HG03521 (cell line): Measurements from ENCODE around the gene CCDC169.
"Not testable (repeated sequence)": the region's sequence is repeated elsewhere in the genome, so short reads cannot be mapped to it uniquely, and the experiment has no call there.

Experiments
- ATAC-seq: cut with Tn5 transposase; IDR thresholded peaks from one replicate; pipeline ENCODE4 v1.9.1; 2021; ENCODE audit warnings: mild to moderate bottlenecking, moderate library complexity; ENCODE audit not compliant: unreplicated experiment

CCDC169 gene

DNA sequence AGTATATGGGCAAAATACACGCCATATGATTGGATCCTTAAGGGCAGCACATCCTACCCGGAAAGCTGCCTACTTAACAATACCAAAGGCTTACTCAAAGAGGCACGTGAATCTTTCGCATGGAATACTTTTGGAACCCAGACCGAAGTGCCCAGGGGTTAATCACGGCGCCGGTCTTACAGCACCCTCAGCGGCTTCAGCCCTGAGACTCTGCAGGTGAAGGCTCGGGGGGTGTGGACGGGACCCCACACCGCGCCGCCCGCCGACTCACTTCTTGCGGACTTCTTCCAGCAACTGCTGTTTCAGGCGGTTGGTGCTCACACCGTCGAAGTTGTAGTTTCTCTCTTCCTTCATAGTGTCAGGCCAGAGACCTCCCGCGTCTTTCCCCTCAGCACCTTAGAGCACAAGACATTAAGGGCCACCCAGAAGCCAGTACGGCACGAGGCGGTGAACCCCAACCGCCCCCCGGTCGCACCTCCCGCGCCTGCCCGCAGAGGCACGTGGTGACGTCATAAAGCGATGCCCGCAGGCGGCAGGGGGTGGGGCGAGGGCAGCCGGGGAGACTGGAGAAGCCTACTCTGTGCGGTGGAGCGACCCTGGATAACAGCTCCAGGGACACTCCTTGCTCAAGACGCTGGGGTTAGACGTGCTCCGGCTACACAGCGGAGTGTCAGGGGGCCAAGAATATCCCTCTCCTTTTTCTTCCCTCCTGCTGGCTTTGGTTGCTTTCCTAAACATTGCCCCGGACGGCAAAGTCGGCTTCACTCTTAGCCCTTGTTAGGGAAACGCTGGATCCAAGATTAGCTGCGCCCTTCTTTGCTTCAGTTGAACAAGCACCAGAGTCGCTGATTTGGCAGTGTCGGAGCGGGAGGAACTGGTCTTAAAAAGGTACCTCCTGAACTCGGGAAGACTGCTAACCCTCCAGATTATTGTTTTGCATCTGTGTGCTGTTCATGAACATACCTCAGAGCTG, at the start of gene CCDC169:
Gene CCDC169 (minus strand): TSS at position 449 of the 973 bp plus-strand sequence. CDS start 95 bp downstream, at position 354.
- ATAC-seq = peak; percentile 45

DNA sequence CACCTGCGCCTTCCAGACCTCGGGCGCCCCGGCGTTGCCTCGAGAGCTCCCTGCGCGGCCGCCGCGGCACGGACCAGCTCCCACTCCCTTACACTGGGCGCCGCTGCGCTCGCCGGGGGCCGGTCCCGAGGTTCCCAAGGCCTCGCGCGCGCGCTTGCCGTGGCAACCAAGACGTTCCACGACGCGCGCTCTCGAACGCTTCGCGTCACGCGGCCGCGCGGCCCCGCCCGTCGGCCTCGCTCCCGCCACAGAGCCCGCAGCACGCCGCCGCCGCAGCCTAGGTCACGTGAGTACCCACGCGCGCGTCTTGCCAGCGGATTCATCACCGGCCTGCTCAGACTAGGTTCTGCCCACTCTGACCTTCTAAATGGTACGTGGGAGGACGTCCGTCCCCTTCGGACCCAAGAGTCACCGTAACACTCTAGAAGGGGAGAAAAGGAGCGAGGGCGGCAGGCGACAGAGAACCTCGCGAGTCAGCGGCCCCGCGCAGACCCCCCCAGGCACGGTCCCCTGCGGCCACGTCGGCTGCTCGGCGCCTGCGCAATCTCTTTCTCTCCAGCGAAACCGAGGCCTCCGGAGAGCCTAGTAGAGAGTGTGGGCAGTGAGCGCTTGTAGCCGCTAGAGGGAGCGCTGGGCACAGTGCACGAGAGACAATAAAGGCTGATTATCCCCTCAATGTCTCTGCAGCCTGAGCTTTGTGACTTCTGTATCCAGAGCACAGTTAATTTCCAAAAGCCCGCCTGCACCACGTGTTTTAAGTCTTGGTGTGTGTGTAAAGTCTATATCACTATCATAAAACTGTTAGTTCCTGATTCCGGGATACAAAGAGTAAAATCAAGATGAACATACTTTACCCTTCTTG, 48.8 kb upstream of the CCDC169 start, which contains the start of gene SPART:
Gene SPART (minus strand): TSS at position 173 of the 862 bp plus-strand sequence. CDS start 10,564 bp downstream, outside the sequence.
- peak; percentile 91 for ATAC-seq

GRCh38 chr13:36345438-36346221, 48.0 kb upstream of the CCDC169 start:
- peak; percentile 6 for ATAC-seq

DNA sequence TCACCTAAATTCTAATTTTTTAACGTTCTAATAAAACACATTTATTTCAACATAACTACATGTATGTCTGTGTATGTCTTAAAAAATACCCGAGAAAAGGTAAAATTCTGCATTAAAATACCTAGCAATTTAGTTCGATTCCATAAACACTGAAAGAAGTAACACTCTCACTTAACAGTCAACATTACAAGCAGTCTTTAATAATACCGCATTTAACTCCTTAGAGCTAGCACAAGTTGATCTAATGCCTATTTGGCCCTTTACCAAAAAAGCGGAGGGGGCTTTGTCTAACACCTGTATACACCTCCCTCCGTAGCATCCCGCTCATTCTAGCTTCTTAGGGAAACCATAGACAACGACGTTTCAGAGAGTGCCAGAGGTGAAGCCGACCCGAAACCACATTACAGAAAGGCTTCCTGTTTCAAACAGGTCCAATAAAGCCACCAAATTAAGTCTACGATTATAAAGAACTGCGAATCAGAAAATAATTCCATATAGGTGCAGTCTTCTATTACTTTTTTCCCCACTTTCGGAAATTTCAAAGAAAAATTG, 47.3 kb upstream of the CCDC169 start:
- ATAC-seq = no peak

GRCh38 chr13:36344173-36344572, 46.6 kb upstream of the CCDC169 start:
- ATAC-seq = no peak

- no peak for ATAC-seq
Measured at GRCh38 chr13:36343766-36344165, 46.2 kb upstream of the CCDC169 start.

DNA sequence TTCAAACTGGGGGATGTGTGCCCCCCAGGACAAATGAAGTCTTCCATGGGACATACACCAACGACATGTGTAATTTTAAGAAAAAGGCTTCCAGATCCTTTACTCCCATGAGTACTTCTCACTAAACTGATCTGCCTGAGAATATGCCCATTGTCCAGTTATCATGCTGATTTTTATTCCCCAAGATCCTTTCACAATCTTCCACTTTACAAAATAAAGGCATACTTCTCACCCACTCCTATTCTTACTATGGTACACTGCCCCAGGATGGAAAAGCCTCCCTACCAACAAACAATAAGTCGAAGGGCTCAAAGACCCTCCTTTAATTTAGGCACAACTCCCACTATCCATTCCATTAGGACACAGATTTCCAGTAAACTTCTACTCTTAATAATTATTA, 45.1 kb upstream of the CCDC169 start:
- no peak for ATAC-seq

DNA sequence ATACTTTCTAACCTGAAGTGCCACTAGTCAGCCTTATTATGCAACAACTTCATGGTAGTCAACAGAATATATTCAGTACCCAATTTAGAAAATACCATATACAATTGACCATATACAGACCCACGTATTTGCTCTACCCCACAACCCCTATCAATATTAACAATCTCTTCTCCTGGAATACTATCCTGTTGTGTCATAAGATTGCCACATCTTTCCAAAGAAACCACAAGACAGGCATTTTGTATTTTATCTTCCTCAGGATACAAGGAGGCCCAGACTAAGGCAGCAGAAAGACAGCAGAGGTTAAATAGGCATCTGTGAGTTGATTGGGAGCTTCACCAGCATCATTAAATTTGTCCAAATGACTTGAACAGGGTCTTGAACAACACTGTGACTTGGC, 44.1 kb upstream of the CCDC169 start:
- ATAC-seq = no peak

- ATAC-seq = no peak
Measured at GRCh38 chr13:36339600-36340155, 42.1 kb upstream of the CCDC169 start.

- no peak for ATAC-seq
Measured at GRCh38 chr13:36337938-36338641, 40.5 kb upstream of the CCDC169 start.

GRCh38 chr13:36332986-36333385, 35.4 kb upstream of the CCDC169 start:
- no peak for ATAC-seq

DNA sequence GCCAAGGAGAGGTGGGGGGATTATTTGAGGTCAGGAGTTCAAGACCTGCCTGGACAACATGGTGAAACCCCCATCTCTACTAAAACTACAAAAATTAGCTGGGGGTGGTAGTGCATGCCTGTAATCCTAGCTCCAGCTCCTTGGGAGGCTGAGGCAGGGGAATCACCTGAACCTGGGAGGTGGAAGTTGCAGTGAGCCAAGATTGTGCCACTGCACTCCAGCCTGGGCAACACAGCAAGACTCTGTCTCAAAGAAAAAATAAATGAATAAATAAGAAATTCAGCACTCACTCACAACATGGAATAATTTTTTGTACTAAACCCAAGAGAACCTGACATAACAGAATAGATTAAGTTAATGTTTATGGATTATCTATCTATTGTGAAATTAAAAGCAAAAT, 34.6 kb upstream of the CCDC169 start:
- not testable (repeated sequence) for ATAC-seq

DNA sequence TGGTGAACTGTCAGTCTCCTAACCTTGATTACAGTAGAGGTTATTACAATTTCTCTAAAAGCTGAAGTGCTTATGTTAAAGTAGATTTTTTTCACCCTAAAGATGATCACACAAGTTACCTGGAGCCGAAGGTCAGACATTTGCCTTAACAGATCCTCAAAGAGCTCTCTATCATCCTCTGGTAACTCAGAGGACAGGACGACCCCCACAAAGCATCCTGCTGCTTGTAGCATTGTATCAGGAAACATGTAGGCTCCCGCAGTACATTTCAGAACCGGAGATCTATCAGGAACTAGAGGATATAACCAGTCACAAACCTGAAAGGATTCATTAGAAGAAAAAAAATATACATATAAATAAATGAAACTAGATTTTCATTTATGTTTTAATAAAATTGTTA, 33.7 kb upstream of the CCDC169 start:
- ATAC-seq = no peak

- no peak for ATAC-seq
Measured at GRCh38 chr13:36329361-36329760, 31.7 kb upstream of the CCDC169 start.

GRCh38 chr13:36328821-36329220, 31.2 kb upstream of the CCDC169 start:
- no peak for ATAC-seq

DNA sequence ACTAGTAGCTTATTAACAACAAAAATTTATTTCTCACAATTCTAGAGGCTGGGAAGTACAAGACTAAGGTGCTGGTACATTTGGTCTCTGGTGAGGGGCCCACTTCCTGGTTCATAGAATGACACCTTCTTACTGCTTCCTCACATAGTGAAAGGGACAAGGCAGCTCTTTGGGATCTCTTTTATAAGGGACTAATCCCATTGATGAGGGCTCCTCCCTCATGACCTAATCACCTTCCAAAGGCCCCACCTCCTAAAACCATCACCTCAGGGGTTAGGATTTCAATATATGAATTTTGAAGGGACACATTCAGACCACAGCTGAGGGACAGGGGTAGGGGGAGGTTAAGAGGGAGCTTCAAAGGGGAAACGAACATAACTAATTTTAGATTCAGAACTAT, 28.3 kb upstream of the CCDC169 start:
- ATAC-seq = no peak

DNA sequence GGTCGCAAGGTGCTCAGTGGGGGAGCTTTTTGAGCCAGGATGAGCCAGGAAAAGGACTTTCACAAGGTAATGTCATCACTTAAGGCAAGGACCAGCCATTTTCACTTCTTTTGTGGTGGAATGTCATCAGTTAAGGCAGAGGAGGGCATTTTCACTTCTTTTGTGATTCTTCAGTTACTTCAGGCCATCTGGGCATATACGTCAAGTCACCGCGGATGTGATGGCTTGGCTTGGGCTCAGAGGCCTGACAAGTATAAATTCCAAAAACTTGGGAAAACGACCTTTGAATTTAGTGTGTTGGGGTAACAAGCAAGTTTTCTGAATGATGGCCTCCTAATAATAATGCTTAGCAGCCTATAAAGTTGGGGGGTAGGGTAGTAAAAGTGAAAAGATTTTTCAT, 27.3 kb upstream of the CCDC169 start:
- not testable (repeated sequence) for ATAC-seq

GRCh38 chr13:36323951-36324566, 26.4 kb upstream of the CCDC169 start:
- ATAC-seq = no peak

DNA sequence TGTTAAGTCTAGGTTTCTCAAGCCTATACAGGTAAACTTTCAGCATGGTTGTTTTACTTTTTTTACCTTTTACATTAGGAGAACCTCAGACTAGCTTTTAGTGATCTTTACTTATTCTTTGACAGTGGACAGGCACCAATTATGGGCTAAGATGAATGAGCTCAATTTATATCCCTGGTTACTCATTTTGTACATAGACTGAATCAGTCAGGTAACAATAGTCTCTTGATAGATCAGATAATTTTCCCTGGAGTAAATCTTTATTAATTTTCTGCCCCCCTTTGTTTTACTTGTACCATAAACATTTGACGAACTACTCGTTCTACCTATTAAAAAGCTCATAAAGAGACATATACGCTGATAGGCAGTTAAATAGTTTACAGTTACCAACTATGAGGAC, 25.8 kb upstream of the CCDC169 start:
- ATAC-seq = no peak
